GM12892 (cell line): ENCODE results near the gene UVRAG.

Experiments used
- DNase-seq: peaks from one replicate; pipeline ENCODE4 v3.0.0; 2011; ENCODE audit not compliant: insufficient read length
- FAIRE-seq: peaks from 2 replicates; lab custom pipeline; 2011; peaks lifted over from hg19 to GRCh38; lab: Jason Lieb, UNC
- POLR2A ChIP-seq: IDR thresholded peaks from 2 replicates; pipeline ENCODE4 v1.6.1; 2011; ENCODE audit warnings: low read depth, low read length, control low read depth
- POLR2AphosphoS5 ChIP-seq: IDR thresholded peaks from 2 replicates; pipeline ENCODE4 v1.6.1; 2011; ENCODE audit warnings: low read depth, low read length, control low read depth
- TAF1 ChIP-seq: IDR thresholded peaks from 2 replicates; pipeline ENCODE4 v1.6.1; 2011; ENCODE audit warnings: low read depth, mild to moderate bottlenecking, control low read depth, low read length, borderline replicate concordance

Gene UVRAG

GRCh38 chr11:75940911-75941310 lies 125.9 kb downstream of the UVRAG start:
- DNase-seq (no peak), FAIRE-seq (no peak)
- no peak for TF ChIP-seq POLR2AphosphoS5
- no peak for TF ChIP-seq POLR2A
- TF ChIP-seq TAF1 = no peak

DNA sequence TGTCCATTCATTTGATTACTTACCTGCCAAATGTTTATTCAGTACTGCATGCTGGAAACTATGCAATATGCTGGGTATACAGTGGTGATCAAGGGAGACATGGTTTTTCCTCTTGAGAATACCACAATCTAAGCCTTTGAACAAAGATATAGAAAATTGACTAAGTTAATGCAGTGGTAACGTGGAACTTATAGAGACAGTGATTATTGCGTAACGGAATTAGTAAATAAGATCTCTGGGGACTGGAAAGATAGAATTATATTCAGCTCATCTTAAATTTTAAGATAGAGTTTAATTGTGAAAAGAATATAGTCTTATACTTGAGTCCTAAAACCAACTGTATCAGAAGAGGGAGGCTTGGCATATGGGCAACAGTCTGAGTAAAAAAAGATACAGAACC lies 129.5 kb downstream of the UVRAG start:
- FAIRE-seq (no peak), DNase-seq (no peak)
- TF ChIP-seq TAF1 (no peak), POLR2A (no peak), POLR2AphosphoS5 (no peak)

- TF ChIP-seq POLR2A = no peak
- TF ChIP-seq POLR2AphosphoS5 = no peak
- TF ChIP-seq TAF1 = no peak
- DNase-seq (no peak), FAIRE-seq (peak; percentile 70)
These were observed 130.4 kb downstream of the UVRAG start for GRCh38 chr11:75945446-75945845.

- peak; percentile 24 for FAIRE-seq
- no peak for TF ChIP-seq TAF1
- no peak for TF ChIP-seq POLR2A
- TF ChIP-seq POLR2AphosphoS5 = no peak
- no peak for DNase-seq
These were observed 130.9 kb downstream of the UVRAG start for GRCh38 chr11:75945947-75946346.

DNA sequence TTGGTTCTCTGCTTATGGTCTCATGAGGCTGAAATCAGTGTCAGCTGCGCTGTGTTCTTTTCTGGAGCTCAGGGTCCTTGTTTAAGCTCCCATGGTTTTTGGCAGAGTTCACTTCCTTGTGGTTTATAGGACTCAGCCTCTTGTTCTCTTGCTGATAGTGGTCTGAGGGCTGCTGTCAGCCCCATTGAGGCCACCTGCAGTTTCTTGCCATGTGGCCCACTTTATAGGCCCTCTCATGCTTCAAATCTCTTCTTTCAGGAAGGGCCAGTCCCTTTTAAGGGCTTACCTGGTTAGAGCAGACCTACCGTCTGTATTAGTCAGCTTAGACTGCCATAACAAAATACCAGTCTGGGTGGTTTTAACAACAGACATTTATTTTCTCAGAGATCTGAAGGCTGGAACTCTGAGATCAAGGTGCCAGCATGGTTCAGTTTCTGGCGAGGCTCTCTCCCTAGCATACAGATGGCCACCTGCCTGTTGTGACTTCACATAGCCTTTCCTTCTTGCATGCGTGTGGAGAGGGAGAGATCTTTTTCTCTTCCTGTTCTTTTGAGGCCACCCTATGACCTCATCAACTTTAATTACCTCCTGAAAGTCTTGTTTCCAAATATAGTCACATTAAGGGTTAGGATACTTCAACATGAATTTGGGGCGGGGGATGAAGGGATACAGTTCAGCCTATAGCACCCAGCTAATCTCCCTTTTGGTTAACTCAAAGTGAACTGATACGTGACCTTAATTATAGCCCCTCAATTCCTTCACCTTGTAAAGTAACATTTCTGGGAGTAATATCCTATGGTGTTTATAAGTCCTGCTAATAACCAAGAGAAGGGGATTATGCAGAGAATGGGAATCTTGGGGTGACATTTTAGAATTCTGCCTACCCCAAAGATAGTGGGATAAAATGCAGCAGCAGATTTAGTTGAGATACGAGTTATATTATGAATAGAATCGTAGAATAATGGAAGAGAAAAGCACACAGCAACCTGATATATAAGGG lies 131.8 kb downstream of the UVRAG start:
- TF ChIP-seq POLR2AphosphoS5 (no peak), TAF1 (no peak), POLR2A (no peak)
- FAIRE-seq = peak; percentile 94
- no peak for DNase-seq

GRCh38 chr11:75949023-75949672 lies 134.1 kb downstream of the UVRAG start:
- FAIRE-seq = no peak
- no peak for DNase-seq

GRCh38 chr11:75950141-75950540 lies 135.1 kb downstream of the UVRAG start:
- TF ChIP-seq TAF1 (no peak), POLR2AphosphoS5 (no peak), POLR2A (no peak)
- no peak for FAIRE-seq

More at GRCh38 chr11:75949023-75949672, 134.1 kb downstream of the UVRAG start:
- no peak for TF ChIP-seq POLR2AphosphoS5
- TF ChIP-seq POLR2A = no peak
- no peak for TF ChIP-seq TAF1

GRCh38 chr11:75954039-75954438 lies 139.0 kb downstream of the UVRAG start:
- FAIRE-seq (no peak), DNase-seq (no peak)
- TF ChIP-seq POLR2A (no peak), TAF1 (no peak), POLR2AphosphoS5 (no peak)

More at GRCh38 chr11:75950141-75950540, 135.1 kb downstream of the UVRAG start:
- DNase-seq = no peak

GRCh38 chr11:75955443-75955842 lies 140.4 kb downstream of the UVRAG start:
- no peak for DNase-seq
- TF ChIP-seq POLR2A (no peak), TAF1 (no peak), POLR2AphosphoS5 (no peak)
- FAIRE-seq = peak; percentile 38

DNA sequence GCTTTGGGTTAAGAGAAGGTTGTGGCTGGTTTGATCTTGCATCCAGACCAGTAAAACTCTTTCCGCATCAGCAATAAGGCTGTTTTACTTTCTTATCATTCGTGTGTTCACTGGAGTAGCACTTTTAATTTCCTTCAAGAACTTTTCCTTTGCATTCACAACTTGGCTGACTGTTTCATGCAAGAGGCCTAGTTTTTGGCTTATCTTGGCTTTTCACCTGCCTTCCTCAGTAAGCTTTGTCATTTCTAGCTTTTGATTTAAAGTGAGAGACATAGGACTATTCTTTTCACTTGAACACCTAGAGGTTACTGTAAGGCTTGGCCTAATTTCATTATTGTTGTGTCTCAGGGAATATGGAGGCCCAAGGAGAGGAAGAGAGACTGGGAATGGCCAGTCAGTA lies 144.5 kb downstream of the UVRAG start:
- DNase-seq (no peak), FAIRE-seq (peak; percentile 40)
- TF ChIP-seq TAF1 = no peak
- no peak for TF ChIP-seq POLR2A
- no peak for TF ChIP-seq POLR2AphosphoS5

- DNase-seq = no peak
- TF ChIP-seq POLR2AphosphoS5 (no peak), POLR2A (no peak), TAF1 (no peak)
- FAIRE-seq = no peak
These were observed 149.1 kb downstream of the UVRAG start for GRCh38 chr11:75964071-75964470.
